HepG2 (cell line): ENCODE data around the gene PXMP4. TPM values are rescaled to one million over a fixed set of nuclear protein-coding genes. Genes with fewer than 3 reads are reported as not detected.
A peak's percentile ranks its signal among the peaks of the same experiment; 100 is the strongest.

Experiments used
- CBFB ChIP-seq: sonication (generic); formaldehyde crosslinking; IDR thresholded peaks from 2 replicates; pipeline ENCODE4 v1.4.0; 2020; ENCODE audit warnings: missing genetic modification reagents
- CSRNP2 ChIP-seq: sonication (generic); formaldehyde crosslinking; conservative IDR thresholded peaks from 2 replicates; pipeline ENCODE4 v1.8.0; 2022; ENCODE audit warnings: low read depth, missing genetic modification reagents
- DNMT1 ChIP-seq: sonication (generic); formaldehyde crosslinking; IDR thresholded peaks from 2 replicates; pipeline ENCODE4 v1.5.1; 2020; ENCODE audit warnings: mild to moderate bottlenecking, missing genetic modification reagents
- KAT8 ChIP-seq: IDR thresholded peaks from 2 replicates; pipeline ENCODE4 v1.6.1; 2016; ENCODE audit warnings: missing genetic modification reagents, missing compliant biosample characterization
- LRRFIP1 ChIP-seq: sonication (generic); formaldehyde crosslinking; conservative IDR thresholded peaks from 2 replicates; pipeline ENCODE4 v1.4.0; 2020; ENCODE audit warnings: missing genetic modification reagents
- MLXIP ChIP-seq: sonication (generic); formaldehyde crosslinking; IDR thresholded peaks from 2 replicates; pipeline ENCODE4 v1.9.0; 2021; ENCODE audit warnings: missing genetic modification reagents, borderline replicate concordance
- SRSF4 ChIP-seq: fragments of 200-400 bp; formaldehyde crosslinking; IDR thresholded peaks from one replicate; pipeline ENCODE4 v1.6.1; 2018; ENCODE audit warnings: mild to moderate bottlenecking, low read depth, low read length, moderate library complexity; ENCODE audit not compliant: poor library complexity, severe bottlenecking
- SRY ChIP-seq: sonication (generic); formaldehyde crosslinking; IDR thresholded peaks from 2 replicates; pipeline ENCODE4 v1.8.0; 2022; ENCODE audit warnings: mild to moderate bottlenecking, missing genetic modification reagents
- TAF15 ChIP-seq: fragments of 200-400 bp; formaldehyde crosslinking; IDR thresholded peaks from one replicate; pipeline ENCODE4 v1.6.1; 2018; ENCODE audit warnings: mild to moderate bottlenecking, low read depth, low read length; ENCODE audit not compliant: poor library complexity, severe bottlenecking
- TFDP1 ChIP-seq: IDR thresholded peaks from 2 replicates; pipeline ENCODE4 v1.6.1; 2016; ENCODE audit warnings: missing compliant biosample characterization, missing genetic modification reagents, borderline replicate concordance
- ZNF138 ChIP-seq: sonication (generic); formaldehyde crosslinking; IDR thresholded peaks from 2 replicates; pipeline ENCODE4 v1.5.0; 2020; ENCODE audit warnings: mild to moderate bottlenecking, low read depth, missing genetic modification reagents
- ZNF670 ChIP-seq: sonication (generic); formaldehyde crosslinking; IDR thresholded peaks from 2 replicates; pipeline ENCODE4 v1.8.0; 2022; ENCODE audit warnings: mild to moderate bottlenecking, missing genetic modification reagents, borderline replicate concordance
- ZNF790 ChIP-seq: sonication (generic); formaldehyde crosslinking; IDR thresholded peaks from 2 replicates; pipeline ENCODE4 v1.8.0; 2022; ENCODE audit warnings: missing genetic modification reagents, mild to moderate bottlenecking, borderline replicate concordance
- polyA plus RNA-seq, 8 experiments: library from polyadenylated mRNA; depleted of rRNA in 3 of 8; stranded (reverse) in 7 of 8; unstranded in 1 of 8; fragments of >200 nt; fragmentation: Illumina TruSeq in 4 of 8; extraction: Trizol in 4 of 8; gene quantifications; 2 replicates each; pipeline versions ENCODE4 v1.2.1 to v1.2.3, GENCODE V29; 2011 to 2016; ENCODE audit warnings: low read depth in 4 of 8, missing spikeins in 1 of 8, mixed read lengths in 1 of 8; ENCODE audit not compliant: insufficient read depth in 1 of 8
- total RNA-seq, 5 experiments: library from RNA; depleted of rRNA; stranded (reverse); fragments of >200 nt; fragmentation: Illumina TruSeq; extraction: Trizol; gene quantifications; 2 replicates each; pipeline ENCODE4 v1.2.3, GENCODE V29; 2016; ENCODE audit warnings: low read depth in 1 of 5
- TF ChIP-seq, protein P1 (sequence below): fragments of 450-650 bp; IDR thresholded peaks from 2 replicates; pipeline ENCODE4 v1.6.1; 2017; ENCODE audit warnings: mild to moderate bottlenecking
- TF ChIP-seq, protein P2 (sequence below): IDR thresholded peaks from 2 replicates; pipeline ENCODE4 v1.6.1; 2016; ENCODE audit warnings: control low read depth

Gene PXMP4
- total and polyA plus RNA-seq, 2 of the 13 experiments (the other 11 are each of a cell fraction or from before 2014, with no cell fraction given) = not detected

DNA sequence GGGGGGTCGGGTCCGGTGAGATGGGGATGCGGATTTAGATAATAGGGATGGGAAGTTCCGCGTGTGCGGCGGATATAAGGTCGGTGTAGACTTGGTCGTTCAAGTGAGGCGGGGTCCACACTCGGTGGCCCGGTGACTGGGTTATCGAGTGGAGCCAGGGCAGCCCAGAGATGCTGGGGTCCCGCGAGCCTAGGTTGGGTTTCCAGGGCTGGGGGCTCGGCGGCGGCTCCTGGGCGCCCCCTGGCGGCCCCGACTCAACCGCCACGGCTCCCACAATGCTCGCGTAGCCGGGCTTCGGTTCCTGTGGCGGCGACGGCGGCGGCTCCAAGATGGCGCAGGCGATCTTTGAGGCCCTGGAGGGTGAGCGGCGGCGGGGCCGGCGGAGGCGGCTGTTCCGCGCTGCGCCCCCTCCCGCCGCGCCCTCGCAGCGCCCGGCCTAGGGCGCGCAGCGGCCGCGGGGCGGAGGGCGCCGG lies 11.6 kb upstream of the PXMP4 start, which contains the start of gene ZNF341 (continued):
- TF ChIP-seq SRY (no peak; the same call in 1 of the 2 replicates), CSRNP2 (CRISPR knock-in tag) (peak; percentile 90; the same call in 1 of the 2 replicates), TAF15 (no peak), MLXIP (no peak), DNMT1 (CRISPR knock-in tag) (no peak), ZNF670 (CRISPR knock-in tag) (no peak), ZNF790 (no peak), KAT8 (CRISPR knock-in tag) (peak; percentile 63), ZNF138 (no peak), SRSF4 (no peak), LRRFIP1 (CRISPR knock-in tag) (0 out of 2 replicates have a peak, but pooled peaks have one; percentile 83), CBFB (CRISPR knock-in tag) (0 out of 2 replicates have a peak, but pooled peaks have one; percentile 75), TFDP1 (no peak)
- TF ChIP-seq, protein P1, sequence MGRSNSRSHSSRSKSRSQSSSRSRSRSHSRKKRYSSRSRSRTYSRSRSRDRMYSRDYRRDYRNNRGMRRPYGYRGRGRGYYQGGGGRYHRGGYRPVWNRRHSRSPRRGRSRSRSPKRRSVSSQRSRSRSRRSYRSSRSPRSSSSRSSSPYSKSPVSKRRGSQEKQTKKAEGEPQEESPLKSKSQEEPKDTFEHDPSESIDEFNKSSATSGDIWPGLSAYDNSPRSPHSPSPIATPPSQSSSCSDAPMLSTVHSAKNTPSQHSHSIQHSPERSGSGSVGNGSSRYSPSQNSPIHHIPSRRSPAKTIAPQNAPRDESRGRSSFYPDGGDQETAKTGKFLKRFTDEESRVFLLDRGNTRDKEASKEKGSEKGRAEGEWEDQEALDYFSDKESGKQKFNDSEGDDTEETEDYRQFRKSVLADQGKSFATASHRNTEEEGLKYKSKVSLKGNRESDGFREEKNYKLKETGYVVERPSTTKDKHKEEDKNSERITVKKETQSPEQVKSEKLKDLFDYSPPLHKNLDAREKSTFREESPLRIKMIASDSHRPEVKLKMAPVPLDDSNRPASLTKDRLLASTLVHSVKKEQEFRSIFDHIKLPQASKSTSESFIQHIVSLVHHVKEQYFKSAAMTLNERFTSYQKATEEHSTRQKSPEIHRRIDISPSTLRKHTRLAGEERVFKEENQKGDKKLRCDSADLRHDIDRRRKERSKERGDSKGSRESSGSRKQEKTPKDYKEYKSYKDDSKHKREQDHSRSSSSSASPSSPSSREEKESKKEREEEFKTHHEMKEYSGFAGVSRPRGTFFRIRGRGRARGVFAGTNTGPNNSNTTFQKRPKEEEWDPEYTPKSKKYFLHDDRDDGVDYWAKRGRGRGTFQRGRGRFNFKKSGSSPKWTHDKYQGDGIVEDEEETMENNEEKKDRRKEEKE = no peak
- TF ChIP-seq, protein P2, sequence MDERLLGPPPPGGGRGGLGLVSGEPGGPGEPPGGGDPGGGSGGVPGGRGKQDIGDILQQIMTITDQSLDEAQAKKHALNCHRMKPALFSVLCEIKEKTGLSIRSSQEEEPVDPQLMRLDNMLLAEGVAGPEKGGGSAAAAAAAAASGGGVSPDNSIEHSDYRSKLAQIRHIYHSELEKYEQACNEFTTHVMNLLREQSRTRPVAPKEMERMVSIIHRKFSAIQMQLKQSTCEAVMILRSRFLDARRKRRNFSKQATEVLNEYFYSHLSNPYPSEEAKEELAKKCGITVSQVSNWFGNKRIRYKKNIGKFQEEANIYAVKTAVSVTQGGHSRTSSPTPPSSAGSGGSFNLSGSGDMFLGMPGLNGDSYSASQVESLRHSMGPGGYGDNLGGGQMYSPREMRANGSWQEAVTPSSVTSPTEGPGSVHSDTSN (CRISPR knock-in tag) = no peak
